Measurements from ENCODE around the gene CCDC27.

CCDC27 gene

GRCh38 chr1:3733883-3734589, 18.2 kb upstream of the CCDC27 start:
- TF ChIP-seq ZNF384 (IDR thresholded peaks at IDR 0.05), result no peak
- TF ChIP-seq BHLHE40 (IDR thresholded peaks at IDR 0.05; ENCODE audit: borderline replicate concordance), result no peak
- no peak for TF ChIP-seq CTBP1 (IDR thresholded peaks at IDR 0.05; ENCODE audit: borderline replicate concordance)
- TF ChIP-seq FOXK2 (IDR thresholded peaks at IDR 0.05), result no peak
- TF ChIP-seq SUZ12 (IDR thresholded peaks at IDR 0.05), result no peak
- no peak for TF ChIP-seq LEF1 (IDR thresholded peaks at IDR 0.05; ENCODE audit: borderline replicate concordance)
- no peak for TF ChIP-seq ARNT (IDR thresholded peaks at IDR 0.05)
- no peak for TF ChIP-seq SP1 (IDR thresholded peaks at IDR 0.05)
- TF ChIP-seq FOXM1 (IDR thresholded peaks at IDR 0.05; ENCODE audit: borderline replicate concordance), result no peak
- TF ChIP-seq TARDBP (IDR thresholded peaks at IDR 0.05), result no peak
- no peak for TF ChIP-seq L3MBTL2 (conservative IDR thresholded peaks at IDR 0.05)
- TF ChIP-seq FOXA1 (IDR thresholded peaks at IDR 0.05), result no peak
- DNase-seq (ENCODE audit: extremely low spot score), result no peak
- POLR2A ChIA-PET, result no interaction called here
- CTCF ChIA-PET, result no interaction called here

GRCh38 chr1:3734602-3735001, 17.6 kb upstream of the CCDC27 start:
- TF ChIP-seq PKNOX1 (IDR thresholded peaks at IDR 0.05) (no peak), HDGF (IDR thresholded peaks at IDR 0.05; ENCODE audit: borderline replicate concordance) (no peak), ZNF384 (IDR thresholded peaks at IDR 0.05) (no peak), CTBP1 (IDR thresholded peaks at IDR 0.05; ENCODE audit: borderline replicate concordance) (no peak), FOXK2 (IDR thresholded peaks at IDR 0.05) (no peak), TARDBP (IDR thresholded peaks at IDR 0.05) (no peak)
- POLR2A ChIA-PET, result interaction anchor here (0.6 kb wide), 1 partner anchor 10 kb away, joined by 3 read pairs; no protein-coding TSS in a partner anchor
- DNase-seq (ENCODE audit: extremely low spot score), result no peak
- CTCF ChIA-PET, result no interaction called here

- ChIA-PET POLR2A (interaction anchor here (0.6 kb wide), 1 partner anchor 9 kb away, joined by 3 read pairs; no protein-coding TSS in a partner anchor), CTCF (no interaction called here)
- no peak for DNase-seq (ENCODE audit: extremely low spot score)
- TF ChIP-seq FOXA1 (IDR thresholded peaks at IDR 0.05) (no peak), FOXM1 (IDR thresholded peaks at IDR 0.05; ENCODE audit: borderline replicate concordance) (no peak), SUZ12 (IDR thresholded peaks at IDR 0.05) (no peak), SP1 (IDR thresholded peaks at IDR 0.05) (no peak), ELF4 (IDR thresholded peaks at IDR 0.05) (no peak), FOXK2 (IDR thresholded peaks at IDR 0.05) (no peak), L3MBTL2 (conservative IDR thresholded peaks at IDR 0.05) (no peak), CTBP1 (IDR thresholded peaks at IDR 0.05; ENCODE audit: borderline replicate concordance) (no peak), TARDBP (IDR thresholded peaks at IDR 0.05) (no peak)
These were observed 17.1 kb upstream of the CCDC27 start for GRCh38 chr1:3735027-3735681.

GRCh38 chr1:3735688-3736087, 16.6 kb upstream of the CCDC27 start:
- POLR2A ChIA-PET, result no interaction called here
- CTCF ChIA-PET, result no interaction called here
- DNase-seq (ENCODE audit: extremely low spot score), result no peak
- TF ChIP-seq BHLHE40 (IDR thresholded peaks at IDR 0.05; ENCODE audit: borderline replicate concordance), result no peak
- TF ChIP-seq LEF1 (IDR thresholded peaks at IDR 0.05; ENCODE audit: borderline replicate concordance), result no peak
- no peak for TF ChIP-seq PKNOX1 (IDR thresholded peaks at IDR 0.05)
- TF ChIP-seq SP1 (IDR thresholded peaks at IDR 0.05), result no peak
- no peak for TF ChIP-seq FOXK2 (IDR thresholded peaks at IDR 0.05)
- no peak for TF ChIP-seq SUZ12 (IDR thresholded peaks at IDR 0.05)
- TF ChIP-seq L3MBTL2 (conservative IDR thresholded peaks at IDR 0.05), result no peak
- no peak for TF ChIP-seq ARNT (IDR thresholded peaks at IDR 0.05)
- no peak for TF ChIP-seq NFRKB (IDR thresholded peaks at IDR 0.05)
- TF ChIP-seq TARDBP (IDR thresholded peaks at IDR 0.05), result no peak
- TF ChIP-seq FOXM1 (IDR thresholded peaks at IDR 0.05; ENCODE audit: borderline replicate concordance), result no peak
- no peak for TF ChIP-seq ZNF384 (IDR thresholded peaks at IDR 0.05)
- no peak for TF ChIP-seq CTBP1 (IDR thresholded peaks at IDR 0.05; ENCODE audit: borderline replicate concordance)
- TF ChIP-seq ELF4 (IDR thresholded peaks at IDR 0.05), result no peak
- no peak for TF ChIP-seq HDGF (IDR thresholded peaks at IDR 0.05; ENCODE audit: borderline replicate concordance)
- TF ChIP-seq FOXA1 (IDR thresholded peaks at IDR 0.05), result no peak

GRCh38 chr1:3736131-3736561, 16.1 kb upstream of the CCDC27 start:
- ChIA-PET POLR2A (no interaction called here), CTCF (no interaction called here)
- TF ChIP-seq SP1 (IDR thresholded peaks at IDR 0.05) (no peak), ELF4 (IDR thresholded peaks at IDR 0.05) (no peak), FOXA1 (IDR thresholded peaks at IDR 0.05) (no peak), FOXM1 (IDR thresholded peaks at IDR 0.05; ENCODE audit: borderline replicate concordance) (no peak), PKNOX1 (IDR thresholded peaks at IDR 0.05) (no peak), NFRKB (IDR thresholded peaks at IDR 0.05) (no peak), L3MBTL2 (conservative IDR thresholded peaks at IDR 0.05) (no peak), HDGF (IDR thresholded peaks at IDR 0.05; ENCODE audit: borderline replicate concordance) (no peak), FOXK2 (IDR thresholded peaks at IDR 0.05) (no peak)
- DNase-seq (ENCODE audit: extremely low spot score), result no peak

- no peak for DNase-seq (ENCODE audit: extremely low spot score)
- ChIA-PET POLR2A (no interaction called here), CTCF (no interaction called here)
- TF ChIP-seq BHLHE40 (IDR thresholded peaks at IDR 0.05; ENCODE audit: borderline replicate concordance) (no peak), ELF4 (IDR thresholded peaks at IDR 0.05) (no peak), FOXA1 (IDR thresholded peaks at IDR 0.05) (no peak), ZNF384 (IDR thresholded peaks at IDR 0.05) (no peak), FOXM1 (IDR thresholded peaks at IDR 0.05; ENCODE audit: borderline replicate concordance) (no peak), NFRKB (IDR thresholded peaks at IDR 0.05) (no peak), L3MBTL2 (conservative IDR thresholded peaks at IDR 0.05) (no peak), SUZ12 (IDR thresholded peaks at IDR 0.05) (no peak), CTBP1 (IDR thresholded peaks at IDR 0.05; ENCODE audit: borderline replicate concordance) (no peak), SP1 (IDR thresholded peaks at IDR 0.05) (no peak), FOXK2 (IDR thresholded peaks at IDR 0.05) (no peak), ARNT (IDR thresholded peaks at IDR 0.05) (no peak)
These were observed 15.5 kb upstream of the CCDC27 start for GRCh38 chr1:3736708-3737107.
